Stimulated activated CD4-positive, alpha-beta T cell treated with anti-CD3 and anti-CD28 coated beads, Interleukin-12 subunit alpha, Interleukin-12 subunit beta, amount 100 ng/mL, for 48 hours (primary cell): ENCODE results near the gene KRT1.
"Not testable (repeated sequence)": the region's sequence is repeated elsewhere in the genome, so short reads cannot be mapped to it uniquely, and the experiment has no call there.

ENCODE experiments used
- DNase-seq, 3 donors: peaks; one replicate each; pipeline ENCODE4 v3.0.0-alpha.2; 2020; ENCODE audit warnings: low read depth in 2 of 3, low spot score in 1 of 3

The KRT1 gene

DNA sequence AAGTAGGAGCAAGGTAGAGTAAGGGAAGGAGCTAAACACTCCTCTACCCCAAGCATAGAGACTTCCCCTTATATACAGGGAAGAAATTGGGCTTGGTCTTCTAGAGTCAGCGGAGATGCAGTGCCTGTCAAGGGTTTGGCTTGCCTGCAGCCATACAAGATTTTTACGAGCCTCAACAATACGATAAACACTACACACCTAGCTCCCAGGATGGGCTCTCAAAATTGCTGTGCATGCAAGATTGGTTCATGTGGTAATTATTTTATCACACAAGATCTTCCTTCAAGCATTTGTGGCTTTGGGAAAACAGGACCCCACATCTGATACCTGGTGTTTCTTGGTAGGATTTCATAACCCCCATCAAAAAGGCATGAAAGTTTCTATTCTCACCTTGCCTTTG, at the start of gene KRT1:
Gene KRT1, minus strand, starts transcription at position 45 of the 400 bp plus-strand sequence. CDS start 59 bp downstream, outside the sequence.
- no peak for DNase-seq

DNA sequence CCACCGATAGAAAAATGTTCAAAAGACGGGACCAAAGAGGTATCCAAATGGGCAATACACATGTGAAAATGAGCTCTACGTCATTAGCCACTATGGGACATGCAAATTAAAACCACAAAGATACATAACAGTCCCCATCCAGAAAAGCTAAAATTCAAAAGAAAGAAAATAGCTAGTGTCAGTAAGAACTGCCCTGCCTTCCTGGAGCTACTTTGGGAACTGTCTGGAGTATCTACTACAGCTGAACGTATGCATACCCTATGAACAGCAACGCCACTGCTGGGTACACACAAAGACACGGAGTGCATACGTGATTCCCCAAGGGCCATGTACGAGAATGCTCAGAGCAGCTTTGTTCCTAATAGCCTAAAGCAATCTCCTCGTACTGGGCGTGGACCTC, 48.9 kb upstream of the KRT1 start:
- no peak for DNase-seq

DNA sequence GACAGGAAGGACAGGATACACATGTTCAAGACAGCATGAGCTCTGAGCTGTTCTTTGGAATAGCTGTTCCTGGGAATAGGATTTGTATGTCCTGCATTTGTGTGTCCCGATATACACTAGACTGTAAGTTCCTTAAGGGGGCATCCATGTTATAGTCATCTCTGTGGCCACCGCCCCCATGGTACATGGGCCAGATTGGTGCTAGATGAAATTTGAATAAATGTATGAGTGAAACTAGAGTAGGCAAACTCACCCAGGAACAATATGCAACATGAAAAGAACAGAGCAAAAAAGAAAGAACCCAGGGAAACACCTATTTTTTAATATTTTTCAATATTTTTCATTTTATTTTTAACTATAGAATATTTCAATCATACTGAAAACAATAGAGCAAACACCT, 48.2 kb upstream of the KRT1 start:
- no peak for DNase-seq

DNA sequence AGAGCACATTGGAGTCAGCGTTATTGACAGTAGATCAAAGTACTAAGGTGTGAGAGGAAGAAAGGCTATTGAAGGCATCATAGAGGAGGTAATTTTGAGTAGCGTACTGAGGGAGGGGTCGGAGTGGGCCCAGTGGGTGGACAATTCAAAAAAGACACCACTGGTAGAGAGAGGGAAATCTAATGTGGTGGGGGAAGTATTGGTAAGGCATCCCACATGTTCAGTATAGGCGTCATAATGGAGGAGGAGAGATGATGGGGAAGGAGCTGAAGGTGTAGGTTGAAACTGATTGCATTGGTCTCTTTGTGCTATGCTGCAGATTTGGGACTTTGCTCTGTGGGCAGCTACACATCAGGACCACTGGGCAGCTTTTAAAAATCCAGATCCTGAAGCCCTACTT, 46.8 kb upstream of the KRT1 start:
- DNase-seq = no peak

DNA sequence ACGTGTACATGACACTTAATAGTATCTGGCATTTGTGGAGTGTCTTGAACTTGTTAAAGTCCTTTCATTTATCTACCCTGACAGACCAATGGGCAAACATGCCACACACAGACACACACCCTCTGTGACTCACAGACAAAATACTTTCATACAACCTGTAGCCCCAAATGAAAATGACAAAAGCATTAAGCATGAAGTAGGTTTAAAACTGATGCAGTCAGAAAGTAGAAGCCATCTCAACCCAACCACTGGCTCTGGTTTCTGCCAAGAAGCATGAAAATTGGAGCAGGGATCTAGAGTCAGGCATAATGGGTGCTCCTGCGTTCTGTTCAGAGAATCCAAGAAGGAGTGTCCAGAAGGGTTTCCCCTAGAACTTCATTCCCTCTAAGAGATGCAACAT, 46.2 kb upstream of the KRT1 start:
- DNase-seq = no peak

DNA sequence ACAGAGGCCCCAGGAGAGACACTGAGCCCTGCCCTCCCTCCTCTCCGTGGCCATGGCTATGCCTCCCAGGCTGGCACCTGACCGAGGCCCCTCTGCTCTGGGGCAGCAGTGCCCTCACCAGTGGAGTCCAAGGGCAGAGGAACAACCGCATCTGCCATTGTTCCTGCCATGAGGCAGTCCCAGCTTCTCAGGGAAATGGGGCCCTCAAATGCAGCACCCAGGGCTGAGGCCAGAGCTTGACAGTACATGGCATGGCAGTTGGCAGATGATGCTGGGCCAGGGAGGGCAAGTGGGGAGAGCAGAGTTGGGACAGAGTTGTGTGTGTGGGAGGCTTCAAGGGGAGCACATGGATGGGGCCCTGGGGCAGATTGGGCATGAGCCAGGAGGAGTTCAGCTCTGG, 44.2 kb upstream of the KRT1 start:
- DNase-seq = no peak

DNA sequence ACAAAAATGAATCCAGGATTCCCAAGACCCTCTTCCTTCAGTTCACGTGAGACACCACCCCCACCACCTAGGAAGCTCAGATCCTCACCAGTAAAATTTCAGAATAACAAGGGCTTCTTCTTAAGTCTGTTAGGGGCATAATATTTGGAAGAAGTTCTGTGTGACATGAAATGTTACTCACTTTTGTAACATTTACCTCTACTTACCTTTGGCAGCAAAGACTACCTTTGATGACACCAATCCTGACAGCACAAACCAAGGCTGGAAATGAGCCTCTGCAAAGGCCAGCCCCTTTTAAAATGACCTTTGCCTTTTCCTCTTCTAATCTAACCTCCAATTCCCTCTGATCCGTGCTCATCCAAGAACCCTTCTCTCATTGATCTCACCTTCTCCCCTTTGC, 42.5 kb upstream of the KRT1 start:
- no peak for DNase-seq

DNA sequence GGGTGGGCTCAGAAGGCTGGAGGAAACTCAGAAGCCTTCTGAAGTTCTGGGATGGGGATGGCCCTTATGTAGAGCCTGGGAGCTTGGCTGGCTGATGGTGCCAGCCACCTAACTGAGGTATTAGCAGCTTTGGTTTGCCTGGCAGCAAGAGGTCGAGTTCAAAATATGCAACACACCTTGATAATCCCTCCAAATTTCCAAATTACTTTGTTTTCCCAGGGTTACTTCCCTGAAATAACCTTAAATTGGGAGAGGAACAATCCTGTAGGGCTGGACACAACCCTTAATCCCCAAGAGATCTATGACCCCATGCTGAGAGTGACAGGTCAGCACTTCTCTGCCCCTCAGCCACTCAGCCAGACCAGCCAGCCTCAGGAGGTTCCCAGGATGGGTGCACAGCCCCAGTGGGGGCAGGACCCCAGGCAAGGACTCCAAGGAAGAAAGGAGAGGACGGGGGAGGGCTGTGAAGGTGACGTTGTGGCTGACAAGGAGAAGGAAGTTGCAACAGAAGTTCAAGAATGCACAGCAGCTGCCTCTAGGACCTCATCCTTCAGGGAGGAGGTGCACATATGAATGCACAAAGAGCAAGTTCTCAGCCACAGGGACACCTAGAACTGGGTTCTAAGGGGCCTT, 41.7 kb upstream of the KRT1 start:
- DNase-seq = no peak

DNA sequence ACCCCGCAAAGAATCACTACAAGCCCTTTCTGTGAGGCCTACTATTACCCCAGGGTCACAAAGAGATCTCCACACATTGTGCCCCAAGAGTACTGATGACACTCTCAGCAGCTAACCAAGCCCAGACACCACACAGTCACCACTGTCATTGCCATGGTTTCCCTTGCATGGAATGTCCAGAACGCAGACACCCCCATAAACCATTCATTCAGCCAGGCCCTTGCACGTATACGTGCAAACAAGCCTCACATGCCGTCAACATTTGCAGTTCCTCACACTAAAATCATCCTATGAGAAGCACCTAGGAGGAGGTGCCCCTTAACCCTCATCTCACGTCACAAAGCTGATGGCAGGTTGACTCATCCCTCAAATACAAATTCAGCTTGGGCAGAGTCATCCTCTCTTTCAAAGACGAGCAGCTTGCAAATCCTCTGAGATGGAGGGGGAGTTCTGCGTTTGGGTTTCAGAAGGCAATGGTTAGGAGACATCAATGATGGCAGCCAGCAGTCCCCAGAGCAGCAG, 40.2 kb upstream of the KRT1 start:
- DNase-seq = no peak

DNA sequence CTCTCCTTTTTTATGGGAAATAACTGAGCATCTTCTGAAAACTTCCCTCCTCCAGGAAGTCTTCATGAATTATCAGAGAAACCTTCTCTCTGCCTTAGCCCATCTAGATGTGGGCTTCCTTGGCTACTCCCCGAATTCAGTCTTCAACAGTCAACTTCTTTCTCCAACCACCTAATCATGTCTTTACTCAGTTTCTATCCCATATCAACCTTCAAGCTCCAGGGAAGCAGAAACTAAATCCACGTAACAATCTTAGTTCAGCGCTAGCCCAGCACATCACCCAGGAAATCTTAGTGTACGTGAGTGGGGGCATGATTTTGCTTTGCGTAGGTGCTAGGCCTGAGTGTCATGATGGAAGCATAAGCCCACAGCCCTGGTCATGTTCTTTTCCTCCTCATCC, 35.9 kb upstream of the KRT1 start:
- DNase-seq = no peak

DNA sequence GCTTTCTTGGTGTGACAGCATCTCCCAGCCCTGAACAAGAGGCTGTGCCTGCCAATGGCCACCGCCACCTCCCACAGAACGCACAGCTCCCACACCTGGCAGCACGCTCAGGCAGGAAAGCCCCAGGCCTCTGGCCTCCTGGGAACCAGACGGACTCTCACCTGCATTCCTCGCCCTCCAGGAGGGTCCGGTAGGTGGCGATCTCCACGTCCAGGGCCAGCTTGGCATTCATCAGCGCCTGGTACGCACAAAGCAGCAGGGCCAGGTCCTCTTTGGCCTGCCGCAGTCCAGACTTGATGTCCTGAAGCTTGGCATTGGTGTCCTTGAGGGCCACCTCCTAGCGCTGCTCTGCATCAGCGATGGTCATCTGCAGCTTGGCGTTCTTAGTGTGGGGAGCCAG, 35.2 kb upstream of the KRT1 start:
- DNase-seq = no peak

DNA sequence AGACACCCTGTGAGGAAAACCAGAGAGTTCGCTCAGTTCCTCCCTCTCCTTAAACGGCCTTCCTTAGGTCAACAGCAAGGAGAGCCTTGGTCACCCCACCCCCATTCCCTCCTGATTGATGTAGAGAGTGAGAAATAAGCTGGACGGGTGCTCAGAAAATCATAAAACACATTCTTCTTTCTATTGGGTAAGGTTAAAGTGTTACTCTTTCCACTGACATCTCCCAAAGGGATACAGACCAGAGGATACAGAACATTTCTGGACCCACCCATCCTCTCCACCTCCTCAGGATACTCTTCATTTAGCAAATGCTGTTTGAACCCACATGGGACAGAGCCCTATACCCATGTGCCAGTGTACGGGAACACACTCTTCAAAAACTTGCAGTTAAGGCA, 34.7 kb upstream of the KRT1 start:
- no peak for DNase-seq

DNA sequence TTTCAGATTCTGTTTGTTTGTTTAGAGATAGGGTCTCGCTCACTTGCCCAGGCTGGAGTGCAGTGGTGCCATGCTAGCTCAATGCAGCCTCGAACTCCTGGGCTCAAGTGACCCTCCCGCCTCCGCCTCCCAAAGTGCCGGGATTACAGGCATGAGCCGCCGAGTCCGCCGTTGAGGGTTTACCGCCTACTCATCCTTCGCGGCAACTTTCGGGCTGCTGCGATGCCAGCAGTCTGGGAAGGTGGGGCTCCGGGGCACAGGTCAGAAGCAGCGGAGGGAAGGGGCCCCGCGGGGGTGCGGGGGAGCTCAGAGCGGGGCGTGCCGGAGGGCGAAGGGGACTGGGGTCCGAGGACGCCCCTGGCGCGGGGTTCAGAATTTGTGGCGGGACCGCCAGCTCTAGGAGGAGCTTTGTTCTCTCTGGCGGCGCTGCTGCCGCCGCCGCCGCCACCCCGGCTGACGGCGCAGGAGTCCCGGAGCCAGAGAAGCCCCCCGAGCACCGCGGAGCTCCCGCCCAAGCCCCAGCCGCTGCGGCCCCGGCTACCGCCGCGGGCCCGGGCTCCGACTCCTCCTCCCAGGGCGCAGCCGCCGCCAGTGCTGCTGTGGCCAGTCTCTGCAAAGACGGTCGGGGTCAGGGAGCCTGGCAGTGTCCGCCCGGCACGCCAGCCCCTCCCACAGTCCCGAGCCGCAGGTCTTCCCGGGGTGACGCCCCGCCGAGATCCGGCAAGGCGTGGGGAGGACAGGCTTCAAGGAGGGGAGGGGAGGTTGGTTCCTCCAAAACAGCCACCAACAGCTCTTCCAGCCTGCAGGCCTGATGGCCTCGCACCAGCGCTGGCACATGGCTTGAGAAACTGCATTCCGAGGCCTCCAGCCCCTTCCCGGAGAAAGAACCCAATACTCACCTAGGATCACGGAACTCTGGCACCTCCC, 34.0 kb upstream of the KRT1 start:
- DNase-seq = peak in 2 of 3 donors; percentile 4 to 5

DNA sequence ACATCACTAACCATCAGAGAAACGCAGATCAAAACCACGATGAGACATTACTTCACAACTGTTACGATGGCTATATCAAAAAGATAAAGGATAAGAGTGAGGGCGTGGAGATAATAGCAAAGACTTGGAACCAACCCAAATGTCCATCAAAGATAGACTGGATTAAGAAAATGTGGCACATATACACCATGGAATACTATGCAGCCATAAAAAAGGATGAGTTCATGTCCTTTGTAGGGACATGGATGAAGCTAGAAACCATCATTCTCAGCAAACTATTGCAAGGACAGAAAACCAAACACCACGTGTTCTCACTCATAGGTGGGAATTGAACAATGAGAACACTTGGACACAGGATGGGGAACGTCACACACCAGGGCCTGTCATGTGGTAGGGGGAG, 31.9 kb upstream of the KRT1 start:
- DNase-seq = not testable (repeated sequence)

DNA sequence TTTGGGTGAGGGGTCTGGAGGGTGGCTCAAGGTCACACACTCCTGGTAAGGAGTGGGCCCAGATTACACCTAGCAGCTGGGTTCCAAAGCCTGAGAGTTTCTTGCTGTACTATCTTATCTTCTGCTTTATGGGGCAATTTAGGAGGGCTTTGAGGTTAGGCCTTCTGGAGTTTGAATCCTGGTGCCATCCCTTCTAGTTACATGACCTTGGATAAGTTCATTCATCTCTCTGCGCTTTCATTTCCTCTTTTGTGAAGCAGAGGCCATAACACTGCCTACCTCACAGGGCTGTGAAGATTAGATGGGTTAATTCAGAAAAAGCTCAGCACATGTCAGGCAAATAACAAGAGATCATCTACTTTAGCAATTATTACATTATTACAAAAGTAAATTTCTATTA, 30.5 kb upstream of the KRT1 start:
- DNase-seq = no peak

DNA sequence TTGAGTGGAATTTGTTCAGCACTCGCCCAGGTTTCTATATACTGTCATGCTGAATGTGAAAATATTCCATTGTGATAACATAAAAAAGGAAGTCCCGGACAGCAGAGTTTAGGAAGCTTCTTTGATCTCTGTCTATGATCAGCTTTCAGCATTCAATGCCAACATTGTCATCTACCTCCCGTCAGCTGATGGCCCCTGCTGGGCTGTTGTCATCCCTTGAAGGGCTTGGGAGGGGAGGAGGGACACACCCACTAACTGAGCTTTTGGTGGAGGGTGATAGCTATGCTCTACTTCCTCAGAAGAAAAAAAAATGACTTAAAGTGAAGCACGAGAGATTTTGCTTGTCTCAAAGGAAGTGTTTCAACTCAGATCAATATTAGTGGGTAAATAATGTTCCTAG, 27.8 kb upstream of the KRT1 start:
- DNase-seq = no peak

DNA sequence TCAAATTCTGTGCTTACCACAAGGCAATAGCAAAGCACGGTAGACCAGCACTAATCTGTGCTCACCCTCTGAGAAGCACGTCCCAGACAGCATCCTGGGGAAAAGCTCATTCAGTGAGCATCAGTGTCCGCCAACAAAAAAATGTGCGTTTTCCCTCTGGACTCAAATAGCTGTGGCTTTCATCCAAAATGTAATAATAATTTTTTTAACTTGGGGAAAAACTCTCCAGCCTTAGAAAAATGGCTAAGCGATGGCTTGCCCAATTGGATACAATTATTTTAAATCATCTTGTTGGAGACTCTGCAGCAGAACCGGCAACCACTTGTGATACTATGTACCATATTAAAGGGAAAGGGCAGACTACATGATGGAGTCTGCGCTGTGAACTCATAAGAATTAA, 24.3 kb upstream of the KRT1 start:
- DNase-seq = no peak

DNA sequence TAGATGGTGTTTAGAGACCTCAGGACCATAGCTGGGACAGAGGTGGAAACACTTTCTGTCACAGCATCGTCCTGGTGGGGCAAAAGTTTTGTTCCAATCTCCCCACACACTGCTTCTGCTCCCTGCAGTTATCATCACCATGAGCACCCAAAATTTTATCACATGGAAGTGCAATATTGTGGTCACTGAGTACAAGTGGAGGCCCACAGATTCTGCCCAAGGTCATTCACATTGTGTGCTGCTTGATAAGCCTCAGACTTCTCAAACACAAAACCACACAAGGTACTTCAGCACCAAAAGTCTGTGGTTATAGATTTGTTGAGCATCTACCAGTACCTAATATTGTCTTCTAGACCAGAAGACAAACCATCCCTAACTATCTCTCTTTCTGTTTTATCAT, 23.7 kb upstream of the KRT1 start:
- DNase-seq = no peak

DNA sequence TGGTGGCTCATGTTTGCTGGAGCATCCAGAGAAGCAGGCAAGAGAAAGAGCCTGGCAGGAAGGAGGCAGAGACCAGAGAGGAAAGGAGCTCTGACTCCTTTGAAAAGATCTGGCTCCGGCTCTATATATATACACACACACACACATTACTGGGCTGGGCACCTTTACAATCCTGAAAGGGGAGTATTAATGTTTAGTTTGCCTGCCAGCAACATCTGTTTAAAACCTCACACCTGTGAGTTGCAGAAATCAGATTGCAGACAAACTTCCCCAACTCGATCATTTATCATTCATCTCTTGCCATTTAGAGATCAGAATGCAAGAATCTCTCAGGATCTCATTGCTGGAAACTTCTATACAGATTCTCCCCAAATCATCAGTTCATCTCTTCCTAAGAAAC, 23.2 kb upstream of the KRT1 start, which contains the start of gene KRT77:
Gene KRT77, minus strand, starts transcription at position 101 of the 400 bp plus-strand sequence. Its CDS starts 90 bp downstream, at position 11.
- DNase-seq = no peak

DNA sequence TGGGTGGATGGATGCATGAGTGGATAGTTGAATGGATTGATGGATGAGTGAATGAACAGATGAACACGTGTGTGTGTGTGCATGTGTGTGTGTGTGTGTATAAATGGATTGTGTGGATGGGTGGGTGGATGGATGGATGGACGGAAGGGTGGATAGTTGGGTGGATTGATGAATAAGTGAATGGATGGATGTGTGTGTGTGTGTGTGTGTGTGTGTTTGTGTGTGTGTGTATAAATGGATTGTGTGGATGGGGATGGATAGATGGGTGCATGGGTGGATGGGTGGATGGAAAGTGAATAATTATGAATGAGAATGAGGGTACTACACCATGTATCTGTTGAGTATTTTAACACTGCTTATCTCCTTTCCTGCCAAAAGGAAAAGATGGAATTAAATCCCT, 22.1 kb upstream of the KRT1 start:
- DNase-seq = no peak

DNA sequence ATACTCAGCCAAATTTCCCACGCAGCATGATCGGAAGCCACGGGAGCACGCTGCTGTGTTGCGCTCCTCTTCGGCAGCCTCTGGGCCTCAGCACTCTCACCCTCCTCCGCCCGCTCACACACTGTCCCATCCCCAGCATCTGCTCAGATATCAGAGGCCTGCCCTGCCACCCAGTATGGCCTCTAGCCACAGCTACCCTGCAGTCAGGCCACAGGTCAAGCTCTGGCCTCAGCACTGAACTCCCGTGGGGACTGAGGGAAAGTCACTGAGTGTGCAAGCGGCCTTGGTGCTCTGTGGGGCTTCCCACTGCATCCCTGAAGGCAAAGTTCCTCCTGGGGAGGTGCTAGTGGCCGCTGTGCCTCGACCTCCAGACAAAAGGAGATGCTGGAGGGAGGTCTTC, 21.1 kb upstream of the KRT1 start:
- DNase-seq = no peak

DNA sequence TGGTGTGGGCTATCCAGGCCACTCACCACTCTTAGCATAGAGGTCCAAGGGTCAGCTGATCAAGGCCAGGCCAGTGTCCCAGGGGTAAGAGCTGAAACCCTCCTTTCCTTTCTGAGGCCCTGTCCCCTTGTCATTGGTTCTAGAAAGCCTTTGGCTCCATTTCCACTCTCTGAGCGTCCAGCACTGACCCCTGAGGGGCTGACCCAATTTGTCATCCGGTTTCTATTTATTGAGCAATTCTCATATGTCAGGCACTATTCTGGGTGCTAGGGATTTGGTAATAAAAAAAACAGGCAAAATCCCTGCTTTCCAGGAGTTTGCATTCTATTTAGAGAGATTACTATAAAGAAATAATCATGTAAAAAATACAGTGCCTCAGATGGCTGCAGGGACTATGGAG, 19.8 kb upstream of the KRT1 start:
- no peak for DNase-seq
